Measurements from ENCODE around the gene CFAP100.

DNA sequence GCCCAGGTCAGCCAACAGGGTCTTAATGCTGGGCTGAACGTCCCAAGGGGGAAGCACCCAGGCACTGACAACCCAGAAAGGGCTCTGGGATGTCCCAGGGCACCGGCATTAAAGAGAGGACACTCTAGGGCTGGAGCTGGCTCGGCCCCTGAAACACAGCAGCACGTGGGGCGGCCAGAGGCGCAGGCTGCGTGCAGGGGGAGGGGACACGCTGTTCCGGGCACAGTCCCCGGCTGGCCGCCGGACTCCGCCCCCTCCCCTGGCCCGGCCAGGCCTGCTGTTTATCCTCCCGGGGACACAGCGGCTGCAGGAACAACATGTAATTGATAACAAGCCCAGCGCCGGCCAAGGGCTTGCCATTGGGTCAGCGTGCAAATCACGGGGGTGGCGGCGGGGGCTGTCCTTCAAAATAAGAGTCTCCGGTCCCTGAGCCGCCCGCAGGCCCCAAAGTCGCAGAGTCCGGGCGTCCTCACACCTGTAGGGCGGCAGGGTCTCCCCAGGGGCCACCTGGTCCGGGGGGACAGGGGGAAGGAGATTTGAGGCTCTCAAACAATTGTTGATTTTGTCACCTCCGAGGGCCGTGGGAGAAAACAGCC, 38.8 kb upstream of the CFAP100 start:
- TF ChIP-seq, protein P1, sequence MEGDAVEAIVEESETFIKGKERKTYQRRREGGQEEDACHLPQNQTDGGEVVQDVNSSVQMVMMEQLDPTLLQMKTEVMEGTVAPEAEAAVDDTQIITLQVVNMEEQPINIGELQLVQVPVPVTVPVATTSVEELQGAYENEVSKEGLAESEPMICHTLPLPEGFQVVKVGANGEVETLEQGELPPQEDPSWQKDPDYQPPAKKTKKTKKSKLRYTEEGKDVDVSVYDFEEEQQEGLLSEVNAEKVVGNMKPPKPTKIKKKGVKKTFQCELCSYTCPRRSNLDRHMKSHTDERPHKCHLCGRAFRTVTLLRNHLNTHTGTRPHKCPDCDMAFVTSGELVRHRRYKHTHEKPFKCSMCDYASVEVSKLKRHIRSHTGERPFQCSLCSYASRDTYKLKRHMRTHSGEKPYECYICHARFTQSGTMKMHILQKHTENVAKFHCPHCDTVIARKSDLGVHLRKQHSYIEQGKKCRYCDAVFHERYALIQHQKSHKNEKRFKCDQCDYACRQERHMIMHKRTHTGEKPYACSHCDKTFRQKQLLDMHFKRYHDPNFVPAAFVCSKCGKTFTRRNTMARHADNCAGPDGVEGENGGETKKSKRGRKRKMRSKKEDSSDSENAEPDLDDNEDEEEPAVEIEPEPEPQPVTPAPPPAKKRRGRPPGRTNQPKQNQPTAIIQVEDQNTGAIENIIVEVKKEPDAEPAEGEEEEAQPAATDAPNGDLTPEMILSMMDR (IDR thresholded peaks at IDR 0.05) = no peak
- TF ChIP-seq POLR2A (IDR thresholded peaks at IDR 0.05) = peak; percentile 56
- TF ChIP-seq EP300 (IDR thresholded peaks at IDR 0.05; ENCODE audit: low read depth) = peak; percentile 97
- peak; percentile 82 to 90 (median 85) for TF ChIP-seq POLR2AphosphoS5 (IDR thresholded peaks at IDR 0.05)

Measured in transverse colon (tissue), 4 donors.